ENCODE results near the gene ZNF433. TPM values are rescaled to one million over a fixed set of nuclear protein-coding genes. Genes with fewer than 3 reads are reported as not detected.

Gene ZNF433
- total RNA-seq, 4 donors from 2014 or later: 2.9 to 5.9 (median 3.4) TPM

- no peak for TF ChIP-seq CTCF (IDR thresholded peaks at IDR 0.05; ENCODE audit: low read depth)
These were observed 50.5 kb downstream of the ZNF433 start for GRCh38 chr19:11984986-11985385.

GRCh38 chr19:11982526-11982925 lies 53.0 kb downstream of the ZNF433 start:
- TF ChIP-seq CTCF (IDR thresholded peaks at IDR 0.05; ENCODE audit: low read depth): no peak

GRCh38 chr19:11979527-11979926 lies 56.0 kb downstream of the ZNF433 start:
- no peak for TF ChIP-seq CTCF (IDR thresholded peaks at IDR 0.05; ENCODE audit: low read depth)

GRCh38 chr19:11978492-11979100 lies 56.9 kb downstream of the ZNF433 start:
- no peak for TF ChIP-seq CTCF (IDR thresholded peaks at IDR 0.05; ENCODE audit: low read depth)

- no peak for TF ChIP-seq CTCF (IDR thresholded peaks at IDR 0.05; ENCODE audit: low read depth)
These were observed 62.3 kb downstream of the ZNF433 start for GRCh38 chr19:11973019-11973810.

- TF ChIP-seq CTCF (IDR thresholded peaks at IDR 0.05; ENCODE audit: low read depth): no peak
These were observed 64.4 kb downstream of the ZNF433 start for GRCh38 chr19:11971041-11971440.

DNA sequence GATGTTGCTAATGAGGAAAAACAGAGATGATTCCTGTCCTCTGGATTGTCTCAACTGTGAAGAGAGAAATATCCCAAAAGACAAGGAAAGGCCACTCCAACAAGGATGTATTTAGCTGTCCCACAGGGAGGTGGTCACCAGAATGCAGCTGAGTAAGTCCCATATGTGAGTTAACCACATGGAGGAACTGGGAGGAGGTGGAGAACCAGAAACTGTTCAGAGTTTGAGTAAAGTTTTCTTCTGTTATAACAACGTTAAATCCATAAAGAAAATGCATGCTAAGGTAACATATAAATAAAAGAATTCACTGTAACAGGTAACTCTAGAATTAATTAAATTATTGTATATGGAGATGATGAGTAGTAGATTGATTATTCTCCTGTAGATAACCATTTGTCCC lies 65.3 kb downstream of the ZNF433 start:
- no peak for TF ChIP-seq CTCF (IDR thresholded peaks at IDR 0.05; ENCODE audit: low read depth)

All from subcutaneous adipose tissue (tissue), 4 donors.